ENCODE results near the gene CORIN.
"Not testable (repeated sequence)": the region's sequence is repeated elsewhere in the genome, so short reads cannot be mapped to it uniquely, and the experiment has no call there.

The CORIN gene

DNA sequence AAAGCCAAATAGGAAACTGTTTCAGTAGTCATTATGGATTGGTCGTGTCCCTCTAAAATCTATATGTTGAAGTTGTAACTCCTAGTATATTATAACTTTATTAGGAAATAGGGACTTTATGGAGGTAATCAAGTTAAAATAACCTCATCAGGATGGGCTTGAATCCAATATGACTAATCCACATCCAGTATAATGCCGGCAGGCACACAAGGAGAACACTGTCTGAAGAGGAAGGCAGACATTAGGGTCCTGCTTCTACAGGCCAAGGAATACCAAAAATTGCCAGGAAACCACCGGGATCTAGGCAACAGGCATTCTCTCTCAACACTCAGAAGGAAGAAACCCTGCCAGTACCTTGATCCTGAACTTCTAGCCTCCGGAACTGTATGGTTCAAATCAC is 222.5 kb downstream of the CORIN start:
- no peak overlapping the region for H3K4me3 ChIP-seq (ENCODE audit: low read length)
- no peak for DNase-seq (ENCODE audit: low read depth, low spot score)

DNA sequence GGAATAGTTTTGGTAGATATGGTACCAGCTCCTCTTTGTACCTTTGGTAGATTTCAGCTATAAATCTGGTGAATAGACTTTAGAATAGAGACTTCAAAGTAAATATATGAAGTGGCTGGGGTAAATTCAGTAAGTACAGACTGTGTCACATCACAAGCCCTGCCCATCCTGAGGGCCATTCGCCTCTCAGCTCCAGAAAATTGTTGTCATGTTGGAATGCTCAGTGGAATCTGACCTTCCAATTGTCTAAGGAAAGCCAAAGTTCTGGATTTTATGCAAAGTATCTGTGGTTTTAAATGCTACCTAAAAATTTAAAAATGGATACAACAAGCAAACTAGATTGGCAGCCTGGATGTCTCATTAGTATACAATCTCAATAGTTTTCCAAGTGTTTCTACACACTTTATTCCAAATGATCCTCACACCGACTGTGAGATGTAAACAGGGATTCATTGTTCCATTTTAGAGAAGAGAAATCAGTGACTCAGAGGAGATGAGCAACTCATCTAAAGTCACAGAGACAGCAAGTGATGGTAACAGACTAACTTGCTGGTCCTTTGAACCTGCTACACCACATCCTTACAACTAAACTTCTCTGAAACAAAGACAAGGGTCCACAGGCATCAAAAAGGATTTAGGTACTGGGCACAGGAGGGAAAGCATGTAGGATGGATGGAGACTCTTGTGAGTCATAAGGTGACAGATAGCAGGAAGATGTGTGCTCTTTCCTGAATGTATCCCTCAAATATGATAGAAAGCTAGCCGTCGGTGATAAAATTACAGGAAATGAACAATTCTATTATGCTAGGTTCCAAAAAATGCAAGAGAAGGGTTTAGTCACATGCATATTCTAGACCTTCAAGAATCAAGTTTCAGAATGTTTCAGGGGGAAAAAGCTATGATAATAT is 225.5 kb downstream of the CORIN start:
- H3K4me3 ChIP-seq (ENCODE audit: low read length), result no peak overlapping the region

DNA sequence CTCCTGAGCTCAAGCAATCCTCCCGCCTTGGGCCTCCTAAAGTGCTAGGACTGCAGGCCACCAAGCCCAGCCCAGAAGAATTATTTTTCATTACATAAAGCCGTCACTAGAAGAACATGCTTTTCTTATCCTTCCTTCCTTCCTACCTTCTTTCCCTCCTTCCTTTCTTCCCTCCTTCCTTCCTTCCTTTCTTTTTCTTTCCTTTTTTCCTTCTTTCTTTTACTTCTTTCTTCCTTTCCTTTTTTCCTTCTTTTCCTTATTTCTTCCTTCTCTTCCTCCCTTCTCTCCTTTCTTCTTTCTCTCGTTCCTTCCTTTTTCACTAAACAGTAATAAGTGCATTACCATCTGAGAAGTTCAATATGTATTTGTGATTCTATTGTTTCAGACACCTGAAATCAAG is 231.4 kb downstream of the CORIN start:
- H3K4me3 ChIP-seq (ENCODE audit: low read length), result no peak overlapping the region
- DNase-seq (ENCODE audit: low read depth, low spot score), result no peak

More for the DNA sequence above, 225.5 kb downstream of the CORIN start:
- DNase-seq (ENCODE audit: low read depth, low spot score), result no peak

DNA sequence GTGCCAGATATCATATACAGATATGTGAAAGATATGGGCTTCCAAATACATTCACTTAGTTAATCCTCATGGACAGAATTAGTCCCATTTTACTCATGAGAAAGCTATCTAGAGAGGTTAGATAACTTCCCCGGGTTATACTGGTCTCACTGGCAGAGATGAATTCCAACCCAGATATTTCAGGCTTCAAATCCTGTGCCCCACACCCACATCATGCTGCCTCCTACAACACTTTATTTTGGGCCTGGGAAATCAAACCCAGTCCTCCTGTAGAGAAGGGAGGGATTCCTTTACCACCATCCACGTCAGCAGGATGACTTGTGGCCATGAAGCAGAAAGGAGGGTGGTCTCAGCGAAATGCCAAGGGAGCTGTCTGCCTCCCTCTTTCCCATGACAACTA is 239.0 kb downstream of the CORIN start:
- DNase-seq (ENCODE audit: low read depth, low spot score), result no peak
- no peak overlapping the region for H3K4me3 ChIP-seq (ENCODE audit: low read length)

DNA sequence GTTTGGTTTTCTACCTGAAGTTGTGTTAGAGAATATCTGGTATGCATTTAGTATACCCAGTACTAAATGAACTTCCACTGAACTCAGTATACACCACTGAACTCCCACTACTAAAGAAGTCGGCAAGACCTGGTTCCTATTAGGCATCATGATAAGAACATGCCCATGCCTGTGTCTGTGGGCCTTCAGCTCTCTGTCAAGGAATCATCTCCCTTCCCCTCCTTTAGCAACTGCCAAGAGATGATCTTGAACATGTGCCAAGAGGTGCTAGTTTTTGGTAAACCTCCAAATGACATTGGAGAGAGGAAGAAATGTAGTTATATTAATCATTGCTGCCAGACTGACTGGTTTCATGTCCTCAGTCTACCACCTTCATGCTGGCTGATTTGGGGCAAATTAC is 239.5 kb downstream of the CORIN start:
- DNase-seq (ENCODE audit: low read depth, low spot score), result no peak
- no peak overlapping the region for H3K4me3 ChIP-seq (ENCODE audit: low read length)

DNA sequence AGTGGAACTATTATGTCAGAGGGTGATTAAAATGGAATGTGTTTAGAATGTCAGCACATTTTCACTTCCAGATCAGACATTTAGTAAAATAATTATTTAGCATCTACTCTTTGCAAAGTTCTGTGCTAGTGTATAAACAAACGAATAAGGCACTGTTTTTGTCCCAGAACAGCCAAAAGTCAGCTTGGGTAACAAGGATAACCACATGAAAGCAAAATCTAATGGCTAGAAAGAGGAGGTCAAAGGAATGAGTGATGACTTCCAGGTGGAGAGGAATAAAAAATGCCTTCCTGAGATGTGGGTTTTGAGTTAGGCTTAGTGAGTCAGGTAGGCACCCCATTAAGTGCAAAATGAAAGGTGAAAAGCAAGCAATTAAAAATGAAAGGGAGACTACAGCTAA is 240.2 kb downstream of the CORIN start:
- DNase-seq (ENCODE audit: low read depth, low spot score), result no peak
- H3K4me3 ChIP-seq (ENCODE audit: low read length), result no peak overlapping the region

DNA sequence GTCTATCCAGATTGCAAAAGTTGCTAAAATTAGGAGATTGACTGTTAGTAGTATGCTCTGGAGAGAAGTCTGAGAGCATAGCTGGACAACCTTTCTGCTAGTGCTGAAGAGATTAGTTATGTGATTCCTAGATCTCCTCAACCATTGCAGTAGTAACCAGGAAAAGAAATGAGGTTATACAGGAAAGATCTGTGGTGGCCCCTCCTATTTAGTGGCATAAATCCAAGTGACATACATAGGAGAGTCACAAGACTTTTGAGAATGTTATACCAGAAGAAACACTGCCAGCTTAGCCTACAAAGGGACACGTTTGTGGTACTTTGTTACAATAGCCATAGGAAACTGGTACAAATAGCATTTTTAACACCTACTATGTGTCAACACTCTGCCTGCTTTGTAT is 247.5 kb downstream of the CORIN start:
- no peak for DNase-seq (ENCODE audit: low read depth, low spot score)
- H3K4me3 ChIP-seq (ENCODE audit: low read length), result no peak overlapping the region

DNA sequence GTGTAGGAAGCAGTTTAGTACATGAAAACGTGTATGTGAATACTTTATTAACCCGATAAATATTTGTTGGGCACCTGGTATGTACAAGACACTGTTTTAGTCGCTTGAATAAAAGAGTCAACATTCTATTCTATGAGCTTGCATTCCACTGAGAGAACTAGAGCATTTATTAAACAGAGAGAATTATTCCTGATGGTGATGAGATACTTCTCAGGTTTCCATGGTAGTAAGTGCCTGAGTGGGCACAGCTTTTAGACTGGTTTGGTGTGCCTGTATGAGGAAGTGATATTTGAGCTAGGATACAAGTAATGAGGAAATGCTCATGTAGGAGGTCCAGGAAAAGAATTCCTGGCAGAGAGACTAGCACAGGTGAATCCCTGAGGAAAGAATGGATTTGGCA is 258.6 kb downstream of the CORIN start:
- H3K4me3 ChIP-seq (ENCODE audit: low read length), result no peak overlapping the region
- no peak for DNase-seq (ENCODE audit: low read depth, low spot score)

DNA sequence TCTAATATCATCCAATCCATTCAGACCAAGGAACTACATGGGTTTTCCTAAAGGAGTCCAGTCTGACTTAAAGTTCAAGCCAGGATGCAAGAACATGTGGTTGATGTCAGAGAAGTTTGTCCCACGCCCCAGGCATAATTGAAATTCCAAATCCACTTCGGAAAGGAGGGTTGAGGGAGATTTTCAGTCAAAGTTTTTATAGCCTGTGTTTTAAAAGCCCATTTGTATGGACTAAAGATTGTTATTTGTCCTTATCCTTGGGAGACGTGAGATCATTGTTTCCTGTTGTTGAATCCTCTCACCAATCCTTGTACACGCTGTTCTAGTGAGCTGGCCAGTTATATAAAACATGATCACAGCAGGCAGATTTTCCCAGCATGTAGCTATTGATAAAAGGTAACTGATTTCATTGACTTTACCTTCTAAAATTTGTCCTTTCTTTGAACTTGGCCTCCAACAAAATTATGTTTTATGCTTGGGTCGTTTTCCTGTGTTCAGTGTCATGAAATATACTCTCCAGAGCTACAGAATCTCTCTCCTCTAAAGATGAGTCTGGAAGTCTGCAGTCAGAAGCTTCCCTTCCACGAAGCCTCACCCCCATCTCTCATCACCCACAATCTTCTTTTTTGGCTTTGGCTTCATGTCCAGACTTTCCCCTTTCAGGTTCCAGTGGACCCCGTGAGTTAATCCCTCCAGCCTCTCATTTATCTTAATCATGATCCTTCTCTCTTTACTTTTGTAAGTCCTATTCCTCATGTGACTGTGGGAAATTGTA is 259.9 kb downstream of the CORIN start:
- H3K4me3 ChIP-seq (ENCODE audit: low read length), result no peak overlapping the region
- DNase-seq (ENCODE audit: low read depth, low spot score), result no peak

DNA sequence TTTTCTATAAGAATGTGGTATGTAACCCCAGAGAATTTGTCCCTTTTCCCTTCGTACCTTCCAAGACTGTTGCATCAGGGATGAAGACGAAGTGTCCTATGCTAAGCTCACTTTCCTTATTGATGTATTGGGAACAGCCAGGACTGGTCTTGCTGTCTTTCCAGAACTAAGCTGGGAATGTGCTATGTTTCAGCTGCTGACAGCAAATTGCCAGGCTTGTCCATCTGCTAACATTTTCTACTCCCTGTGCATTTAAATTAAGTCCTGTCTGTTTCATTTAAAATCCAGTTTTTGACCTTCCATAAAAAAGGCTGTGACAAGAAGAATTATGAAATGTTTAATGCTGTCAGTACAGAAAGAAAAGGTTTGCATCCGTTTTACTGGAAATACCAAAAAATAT is 264.9 kb downstream of the CORIN start:
- DNase-seq (ENCODE audit: low read depth, low spot score), result no peak
- H3K4me3 ChIP-seq (ENCODE audit: low read length), result no peak overlapping the region

DNA sequence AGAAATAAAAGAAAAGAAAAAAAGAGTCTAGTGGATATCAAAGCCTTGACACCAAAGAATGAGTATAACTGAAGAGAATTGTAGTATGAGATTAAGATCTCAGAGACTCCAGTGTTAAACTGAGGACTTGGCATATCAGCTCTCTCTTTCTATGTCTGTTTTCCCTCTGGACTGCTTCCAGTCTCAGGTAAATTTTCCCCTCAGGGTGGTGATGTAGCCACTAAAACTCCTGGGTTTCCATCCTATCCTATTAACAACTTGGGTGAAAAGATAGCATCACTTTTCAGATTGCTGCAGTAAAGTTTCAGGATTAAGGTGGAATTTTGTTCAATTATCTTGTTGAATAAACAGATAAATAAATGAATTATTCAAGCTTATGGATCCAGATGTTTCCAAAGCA is 267.1 kb downstream of the CORIN start:
- no peak overlapping the region for H3K4me3 ChIP-seq (ENCODE audit: low read length)
- no peak for DNase-seq (ENCODE audit: low read depth, low spot score)

DNA sequence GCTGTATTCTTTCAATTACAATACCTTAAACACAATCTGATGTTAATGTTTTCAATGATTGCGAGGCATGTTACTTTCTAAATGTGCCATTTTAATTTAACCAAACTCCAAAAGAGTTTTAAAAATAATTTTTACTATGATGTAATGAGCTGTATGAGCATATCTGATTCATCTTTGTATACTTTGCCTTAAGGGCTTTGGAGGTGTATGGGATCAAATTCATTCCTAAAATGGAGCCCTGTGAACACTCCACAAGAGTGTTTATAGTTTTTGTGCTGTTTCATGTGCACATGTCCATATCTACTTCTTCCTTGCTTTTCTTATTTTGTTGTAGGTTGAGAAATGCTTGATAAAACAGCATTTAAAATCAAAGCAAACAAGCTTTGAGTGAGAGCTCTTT is 270.4 kb downstream of the CORIN start:
- H3K4me3 ChIP-seq (ENCODE audit: low read length), result no peak overlapping the region
- no peak for DNase-seq (ENCODE audit: low read depth, low spot score)

DNA sequence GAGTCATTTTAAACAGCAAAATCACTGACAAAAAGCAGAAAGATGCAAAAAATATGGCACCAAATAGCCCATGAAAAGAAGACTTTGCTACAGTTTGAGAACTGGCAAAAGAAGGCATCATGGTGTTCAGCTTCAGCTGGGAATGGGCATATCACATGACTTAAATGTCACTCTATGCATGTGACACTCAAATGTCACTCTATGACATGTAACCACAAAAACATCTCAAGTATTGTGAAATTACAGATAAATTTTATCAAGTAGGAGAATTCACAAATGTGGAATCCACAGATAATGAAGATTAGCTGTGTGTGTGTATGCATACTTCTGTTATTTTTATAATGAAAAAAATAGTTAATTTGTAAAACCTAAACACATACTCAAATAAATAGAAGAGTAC is 270.9 kb downstream of the CORIN start:
- H3K4me3 ChIP-seq (ENCODE audit: low read length), result no peak overlapping the region
- DNase-seq (ENCODE audit: low read depth, low spot score), result no peak

DNA sequence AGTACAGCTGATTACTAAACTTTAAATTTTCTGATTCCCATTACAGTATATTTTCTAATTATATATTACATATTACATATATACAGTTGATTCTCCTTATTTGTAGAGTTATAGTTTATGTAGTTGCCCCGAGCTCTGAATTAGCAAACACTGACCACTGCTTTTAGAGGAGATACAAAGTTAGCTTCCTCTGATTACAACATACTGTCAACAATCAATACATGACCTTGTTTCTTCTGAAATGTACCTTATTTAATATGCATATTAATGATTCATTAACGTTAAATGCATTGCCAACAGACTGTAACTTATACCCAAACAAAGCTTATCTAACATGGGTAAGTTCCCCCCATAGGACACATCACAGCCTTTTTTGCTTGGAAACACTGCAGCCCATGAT is 271.3 kb downstream of the CORIN start:
- H3K4me3 ChIP-seq (ENCODE audit: low read length), result no peak overlapping the region
- no peak for DNase-seq (ENCODE audit: low read depth, low spot score)

DNA sequence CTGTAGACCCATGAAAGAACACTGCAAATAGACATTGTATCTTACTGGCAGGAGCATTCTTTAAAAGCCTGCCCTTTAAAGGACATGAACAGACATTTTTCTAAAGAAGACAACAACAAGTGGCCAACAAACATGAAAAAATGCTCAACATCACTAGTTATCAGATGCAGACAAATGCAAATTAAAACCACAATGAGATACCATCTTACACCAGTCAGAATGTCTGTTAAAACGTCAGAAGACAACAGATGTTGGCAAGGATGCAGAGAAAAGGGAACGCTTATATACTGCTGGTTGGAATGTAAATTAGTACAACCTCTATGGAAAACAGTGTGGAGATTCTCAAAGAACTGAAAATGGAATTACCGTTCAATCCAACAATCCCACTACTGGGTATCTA is 275.6 kb downstream of the CORIN start:
- DNase-seq (ENCODE audit: low read depth, low spot score), result peak; percentile 52
- H3K4me3 ChIP-seq (ENCODE audit: low read length), result no peak overlapping the region

DNA sequence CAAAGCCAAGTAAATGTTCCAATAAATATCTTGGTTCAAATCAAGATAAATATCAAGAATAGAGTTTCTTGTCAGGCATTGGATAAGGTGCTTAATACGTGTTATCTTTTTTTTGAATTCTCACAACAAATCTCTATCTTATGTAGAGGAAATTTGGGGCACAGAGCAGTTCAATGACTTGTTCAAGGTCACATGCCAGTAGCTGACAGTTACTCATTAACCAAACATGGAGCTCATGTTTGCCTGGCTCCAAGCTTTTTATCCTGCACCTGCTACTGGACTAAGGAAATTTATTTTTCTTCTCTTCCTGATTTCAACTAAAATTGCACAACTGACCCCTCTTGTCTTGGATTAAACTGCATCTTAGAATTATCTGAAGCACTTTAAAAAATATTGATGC is 276.5 kb downstream of the CORIN start:
- no peak overlapping the region for H3K4me3 ChIP-seq (ENCODE audit: low read length)
- DNase-seq (ENCODE audit: low read depth, low spot score), result no peak

DNA sequence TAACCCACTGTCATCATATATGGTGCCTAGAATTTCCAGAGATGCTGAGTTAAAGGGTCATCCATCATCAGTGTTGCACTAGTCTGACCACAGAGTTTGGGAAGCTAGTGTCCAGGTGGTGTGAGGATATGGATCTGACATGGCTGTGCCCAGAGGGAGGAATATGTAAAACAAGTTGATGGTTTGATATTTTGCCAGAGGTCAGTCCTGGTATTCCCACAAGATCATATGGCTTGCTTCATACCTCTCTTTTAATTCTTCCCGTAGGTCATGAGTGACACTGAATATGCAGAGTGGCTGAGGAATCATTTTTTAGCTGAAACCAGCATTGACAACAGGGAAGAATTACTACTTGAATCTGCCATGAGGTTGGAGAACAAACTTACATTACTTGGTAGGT is 277.2 kb downstream of the CORIN start:
- no peak overlapping the region for H3K4me3 ChIP-seq (ENCODE audit: low read length)
- DNase-seq (ENCODE audit: low read depth, low spot score), result no peak

DNA sequence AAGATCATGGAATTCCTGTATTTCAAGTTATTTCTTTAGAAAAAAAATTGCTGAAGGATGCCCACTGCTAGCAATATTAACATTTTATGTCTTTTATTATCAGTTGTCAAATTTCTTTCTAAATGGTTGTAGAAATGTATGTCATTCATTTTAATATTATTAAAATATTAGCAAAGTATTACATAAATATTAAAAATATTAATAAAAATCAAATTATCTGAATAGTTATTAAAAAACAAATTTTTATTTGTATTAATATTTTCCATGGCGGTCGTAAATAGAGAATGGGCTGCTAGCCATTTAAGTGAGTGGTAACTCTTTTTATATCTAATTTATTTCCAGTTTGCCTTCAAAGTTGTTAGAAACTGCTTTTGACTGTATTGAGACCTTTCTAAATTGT is 280.6 kb downstream of the CORIN start:
- H3K4me3 ChIP-seq (ENCODE audit: low read length), result no peak overlapping the region
- DNase-seq (ENCODE audit: low read depth, low spot score), result no peak

DNA sequence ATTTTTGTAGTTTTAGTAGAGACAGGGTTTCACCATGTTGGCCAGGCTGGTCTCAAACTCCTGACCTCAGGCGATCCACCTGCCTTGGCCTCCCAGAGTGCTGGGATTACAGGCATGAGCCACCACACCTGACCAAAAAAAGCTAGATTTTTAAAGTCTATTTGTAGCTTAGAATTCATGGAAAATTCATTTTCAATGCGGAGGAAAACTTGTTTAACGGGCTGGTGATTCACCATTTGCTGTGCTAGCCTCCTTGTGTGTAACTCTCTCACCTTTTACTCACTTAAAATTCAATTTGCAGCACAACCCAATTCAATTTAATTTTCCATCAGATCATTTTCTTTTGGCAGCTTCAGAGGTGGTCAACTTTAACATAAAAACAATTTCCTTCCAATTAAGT is 281.9 kb downstream of the CORIN start:
- not testable (repeated sequence) for H3K4me3 ChIP-seq (ENCODE audit: low read length)

DNA sequence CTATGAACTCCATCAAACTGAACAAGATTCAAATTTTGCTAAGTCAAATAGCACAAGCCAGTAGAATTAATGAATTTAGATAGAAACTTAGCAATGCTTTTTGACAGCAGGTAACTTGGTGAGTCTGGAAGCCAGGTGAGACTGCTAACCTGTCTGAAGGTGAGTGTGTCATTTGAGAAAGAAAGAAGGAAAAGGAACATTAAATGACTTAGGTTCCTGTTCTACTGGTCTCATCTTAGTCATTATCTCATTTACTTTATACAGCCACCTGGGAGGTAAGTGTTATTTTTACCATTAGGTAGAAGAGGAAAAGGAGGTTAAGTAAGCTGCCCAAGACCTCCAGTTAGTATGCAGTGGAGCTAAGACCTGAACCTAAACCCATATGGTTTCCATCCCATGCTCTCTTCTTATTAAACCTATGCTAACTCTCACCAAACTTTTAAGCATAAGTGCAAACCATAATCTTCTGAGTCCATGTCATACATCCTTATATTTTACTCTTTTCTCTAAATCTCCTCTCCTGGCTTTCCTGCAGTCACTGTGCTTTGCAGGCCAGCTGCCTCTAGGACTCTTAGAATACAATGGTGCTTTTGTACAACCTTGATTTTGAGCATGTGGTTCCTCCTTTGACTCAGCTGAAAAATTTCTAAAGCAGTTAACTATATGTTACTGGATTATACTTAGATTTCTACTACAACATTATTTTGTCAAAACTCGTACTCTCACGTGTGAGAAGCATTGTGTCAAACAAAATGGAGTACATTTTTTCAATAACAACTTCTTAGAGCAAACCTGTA is 284.3 kb downstream of the CORIN start:
- no peak overlapping the region for H3K4me3 ChIP-seq (ENCODE audit: low read length)
- no peak for DNase-seq (ENCODE audit: low read depth, low spot score)

More for the DNA sequence above, 281.9 kb downstream of the CORIN start:
- DNase-seq (ENCODE audit: low read depth, low spot score), result not testable (repeated sequence)

All from Jurkat, Clone E6-1 (cell line).